ENCODE measurements around the gene CPT1C. TPM values are rescaled to one million over a fixed set of nuclear protein-coding genes. Genes with fewer than 3 reads are reported as not detected.

Gene CPT1C
- total and polyA plus RNA-seq, 2 donors (not counting 3 experiments of a cell fraction or from before 2014, with no cell fraction given), result 45.7 to 80.8 TPM

- Histone ChIP-seq H2AFZ (ENCODE audit: low read depth, low read length) (no peak overlapping the region), H3K4me2 (ENCODE audit: insufficient read depth, low read length) (no peak overlapping the region), H3K4me1 (ENCODE audit: control insufficient read depth, extremely low read depth, insufficient read depth, low read length) (no peaks in the 10 kb centered on the region), H3K27me3 (ENCODE audit: control insufficient read depth in 2 of 2, insufficient read depth in 2 of 2, low read length in 2 of 2) (no peaks in the 10 kb centered on the region), H3K36me3 (ENCODE audit: control insufficient read depth in 2 of 2, extremely low read depth in 1 of 2, insufficient read depth in 2 of 2, low read length in 2 of 2) (no peaks in the 10 kb centered on the region), H4K20me1 (replicated peaks; ENCODE audit: control insufficient read depth, extremely low read depth, insufficient read depth, low read length) (no peaks in the 10 kb centered on the region), H3K9me1 (replicated peaks; ENCODE audit: control insufficient read depth, extremely low read depth, insufficient read depth, low read length) (no peaks in the 10 kb centered on the region), H3K9ac (replicated peaks; ENCODE audit: extremely low read depth, insufficient read depth, low read length) (no peak overlapping the region), H3K79me2 (ENCODE audit: control insufficient read depth, insufficient read depth, low read length) (no peaks in the 10 kb centered on the region), H3K9me3 (replicated peaks; ENCODE audit: control insufficient read depth, insufficient read depth, low read length) (no peaks in the 10 kb centered on the region), H3K4me3 (replicated peaks in 1 of 3; ENCODE audit: insufficient read depth in 1 of 3, low read depth in 1 of 3, low read length in 3 of 3) (no peak overlapping the region), H3K27ac (ENCODE audit: insufficient read depth, low read depth, low read length) (no peak overlapping the region)
- dilution Hi-C loops (cut with MboI; ENCODE audit: extremely low pct_ligation_motif_present, low sequenced_read_pairs) (no loop called here), intact Hi-C loops (cut with micrococcal nuclease) (no loop called here)
- ChIA-PET CTCF (no interaction called here), POLR2A (no interaction called here)
- BruUV-seq (replicated peaks), result no TSS peak
- DNase-seq (ENCODE audit: low read depth, low spot score), result no peak
- no peak for TF ChIP-seq POLR2A (IDR thresholded peaks at IDR 0.05; ENCODE audit: low read depth, low read length)
- no peak for TF ChIP-seq GATA2 (IDR thresholded peaks at IDR 0.05; ENCODE audit: insufficient read depth, insufficient read length, low read depth, low read length)
- TF ChIP-seq JUN (IDR thresholded peaks at IDR 0.05; ENCODE audit: borderline replicate concordance, insufficient read depth, insufficient read length, low read depth), result no peak
- TF ChIP-seq MAX (IDR thresholded peaks at IDR 0.05; ENCODE audit: insufficient read depth, insufficient read length), result no peak
- no peak for TF ChIP-seq CTCF (IDR thresholded peaks at IDR 0.05; ENCODE audit: extremely low read depth in 1 of 2, insufficient read depth in 1 of 2, low read depth in 1 of 2, low read length in 2 of 2)
- TF ChIP-seq FOS (IDR thresholded peaks at IDR 0.05; ENCODE audit: borderline replicate concordance, insufficient read depth, low read length), result no peak
- TF ChIP-seq MYC (IDR thresholded peaks at IDR 0.05; ENCODE audit: low read depth, low read length), result no peak
- TF ChIP-seq EZH2 (IDR thresholded peaks at IDR 0.05; ENCODE audit: borderline replicate concordance, low read depth, low read length, severe bottlenecking), result no peak
- no peak for TF ChIP-seq POLR2AphosphoS5 (IDR thresholded peaks at IDR 0.05; ENCODE audit: insufficient read depth, low read depth, low read length)
- FAIRE-seq, result no peak
Measured at GRCh38 chr19:49739933-49740332, 49.0 kb downstream of the CPT1C start.
